ENCODE results near the gene CHGA.

Gene CHGA

DNA sequence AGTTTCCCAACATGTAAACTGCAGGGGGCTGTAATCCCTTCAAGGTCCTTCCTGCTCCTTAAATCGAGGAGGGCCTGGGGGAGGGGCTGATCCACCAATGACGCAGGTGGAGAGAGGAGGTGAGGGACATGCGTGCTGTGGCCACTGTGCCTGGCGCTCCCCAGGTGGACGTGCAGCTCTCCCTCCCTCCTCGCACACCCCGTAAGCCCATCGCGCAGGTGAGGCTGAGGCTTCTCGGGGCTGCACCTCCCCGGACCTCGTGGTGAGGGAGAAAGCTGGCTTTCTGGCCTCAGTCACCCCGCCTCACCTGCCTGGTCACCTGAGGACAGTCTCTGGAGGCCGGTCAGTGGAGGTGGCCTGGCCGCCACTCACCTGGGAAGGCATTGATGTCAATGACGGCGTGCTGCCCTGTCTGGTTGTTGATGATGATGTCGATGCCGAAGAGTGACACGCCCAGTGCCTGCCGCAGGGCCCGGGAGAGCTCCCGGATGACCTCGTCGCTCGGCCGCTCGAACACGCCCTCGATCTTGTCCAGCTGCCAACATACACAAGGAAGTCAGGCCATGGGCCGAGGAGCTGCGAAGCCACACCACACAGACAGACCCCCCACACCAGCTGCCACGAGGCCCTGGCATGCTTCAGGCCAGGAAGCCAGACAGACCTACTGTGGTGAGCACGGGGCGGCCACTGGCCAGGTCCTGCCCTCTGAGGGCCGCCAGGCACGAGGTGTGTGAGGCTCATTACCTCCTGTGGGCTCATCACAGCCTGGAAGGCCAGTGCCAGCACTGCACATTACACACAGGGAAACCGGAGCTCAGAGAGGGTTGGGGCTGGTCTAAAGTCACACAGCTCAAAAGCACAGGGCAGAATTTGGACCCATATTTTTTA lies 23.3 kb downstream of the CHGA start:
- DNase-seq, result no peak

GRCh38 chr14:92946847-92947545 lies 24.0 kb downstream of the CHGA start:
- DNase-seq, result no peak

- DNase-seq, result no peak
Observed at GRCh38 chr14:92948647-92949046, 25.7 kb downstream of the CHGA start.

- DNase-seq, result no peak
Observed at GRCh38 chr14:92949496-92950192, 26.7 kb downstream of the CHGA start.

DNA sequence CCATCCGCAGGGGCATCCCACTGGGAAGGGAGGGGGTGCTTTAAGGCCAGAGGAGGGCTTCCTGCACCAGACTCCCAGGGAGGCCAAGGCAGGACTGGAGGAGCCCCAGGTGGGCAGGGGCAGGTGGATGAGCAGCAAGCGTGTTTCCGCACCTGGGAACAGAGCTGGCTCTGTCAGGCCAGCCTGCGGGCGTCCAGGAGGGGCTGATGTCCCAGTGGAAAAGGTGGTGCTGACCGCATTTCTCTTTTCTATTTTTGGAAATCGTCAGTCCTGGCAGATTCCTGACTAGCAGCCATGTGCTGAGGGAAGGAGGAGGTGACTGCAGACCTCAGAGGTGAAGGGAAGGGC lies 27.2 kb downstream of the CHGA start:
- DNase-seq, result no peak

DNA sequence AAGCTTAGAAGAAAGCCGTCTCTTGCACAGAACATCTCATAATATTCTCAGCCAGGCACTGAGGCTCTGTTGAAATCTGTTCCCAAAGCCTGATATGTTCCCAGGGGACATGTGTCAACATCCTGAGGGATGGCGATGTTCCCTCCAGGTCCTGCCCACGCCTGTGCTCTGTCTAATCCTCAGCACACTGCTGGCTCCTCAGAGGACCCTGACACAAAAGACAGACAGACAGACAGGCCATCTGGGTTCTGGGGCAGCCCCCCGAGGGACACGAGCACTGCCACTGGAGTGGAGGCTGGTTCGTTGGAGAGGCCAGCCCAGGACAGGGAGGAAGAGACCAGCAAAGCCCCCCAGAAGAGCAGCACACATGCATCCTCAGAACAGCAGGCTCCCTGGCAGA lies 27.8 kb downstream of the CHGA start:
- no peak for DNase-seq

DNA sequence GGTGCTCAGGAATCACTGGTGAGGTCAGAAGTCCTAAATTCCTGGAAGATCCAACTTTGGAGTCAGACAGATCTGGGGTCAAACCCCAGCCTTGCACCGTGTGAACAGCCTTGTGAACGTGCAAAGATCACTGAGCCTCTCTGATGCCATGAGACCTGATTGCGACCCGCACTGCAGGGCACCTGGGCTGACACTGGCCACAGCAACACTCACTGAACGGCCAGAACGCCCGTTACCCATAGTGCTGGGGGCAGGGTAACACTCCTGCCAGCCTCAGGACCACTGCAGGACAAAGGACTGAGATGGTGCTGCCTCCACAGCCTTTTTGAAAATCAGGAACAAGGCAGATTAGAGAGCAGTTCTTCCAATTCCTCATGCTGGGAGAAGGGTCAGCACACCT lies 28.3 kb downstream of the CHGA start:
- DNase-seq, result no peak

DNA sequence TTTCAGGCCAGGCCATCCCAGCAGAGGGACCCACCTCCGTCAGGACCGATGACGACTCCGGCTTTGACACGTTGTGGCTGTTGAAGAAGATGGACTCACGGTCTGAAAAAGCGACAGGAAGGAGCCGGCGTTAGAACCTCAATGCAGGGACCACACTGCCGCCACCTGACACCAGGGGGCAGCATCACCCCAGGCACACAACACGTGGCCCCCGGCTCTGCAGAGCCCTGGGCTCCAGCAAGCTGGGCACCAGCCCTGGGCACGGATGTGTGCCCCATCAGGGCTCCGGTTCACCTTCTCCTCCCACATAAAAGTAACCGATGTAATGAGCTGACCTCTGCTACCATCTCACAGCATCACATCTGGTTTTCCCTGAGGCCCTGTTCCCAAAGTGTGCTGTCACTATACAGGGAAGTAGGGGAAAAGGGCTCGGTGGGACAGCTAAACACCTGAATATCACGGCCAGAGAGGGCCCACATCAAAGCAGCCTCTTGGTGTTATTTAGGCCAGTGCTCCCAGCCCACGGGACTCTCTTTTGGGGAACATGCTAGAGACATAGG lies 29.0 kb downstream of the CHGA start:
- peak; percentile 74 for DNase-seq

DNA sequence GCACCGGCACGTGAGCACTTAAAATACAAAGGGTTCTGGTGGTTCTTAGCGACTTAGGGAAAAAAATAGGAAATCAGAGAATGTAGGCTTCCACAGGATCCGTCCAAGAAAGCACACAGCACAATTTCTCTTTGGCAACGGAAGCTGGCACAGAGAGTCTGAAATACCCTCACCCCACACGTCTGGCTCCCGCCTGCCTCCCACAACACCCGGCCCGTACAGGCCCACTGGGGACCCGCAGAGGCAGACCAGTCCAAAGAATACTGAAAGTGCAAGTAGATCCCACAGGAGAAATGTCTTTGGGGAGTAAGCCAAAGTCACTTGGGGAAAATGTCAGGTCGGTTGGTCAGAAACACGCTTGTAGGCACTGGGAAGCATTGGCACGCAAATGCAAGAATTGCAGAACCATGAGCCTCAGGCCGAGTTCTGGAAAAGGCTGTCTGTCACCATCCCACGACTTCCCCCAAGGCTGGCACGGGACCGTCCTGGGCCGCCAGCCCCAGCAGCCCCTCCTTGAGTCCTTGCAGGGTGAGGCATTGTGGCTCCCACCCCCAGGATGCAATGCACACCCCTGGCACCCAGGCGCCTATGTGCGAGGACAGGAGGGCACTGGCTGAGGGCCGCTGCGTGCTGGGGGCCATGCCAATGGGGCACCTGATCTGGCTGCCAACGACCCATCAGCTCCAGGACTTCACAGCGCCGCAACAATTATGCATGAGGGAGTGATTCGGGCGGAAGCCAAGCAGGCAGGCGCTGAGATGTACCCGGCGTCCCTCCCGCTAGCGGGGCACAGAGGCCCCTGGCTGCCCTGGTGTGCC lies 29.7 kb downstream of the CHGA start:
- DNase-seq, result no peak

DNA sequence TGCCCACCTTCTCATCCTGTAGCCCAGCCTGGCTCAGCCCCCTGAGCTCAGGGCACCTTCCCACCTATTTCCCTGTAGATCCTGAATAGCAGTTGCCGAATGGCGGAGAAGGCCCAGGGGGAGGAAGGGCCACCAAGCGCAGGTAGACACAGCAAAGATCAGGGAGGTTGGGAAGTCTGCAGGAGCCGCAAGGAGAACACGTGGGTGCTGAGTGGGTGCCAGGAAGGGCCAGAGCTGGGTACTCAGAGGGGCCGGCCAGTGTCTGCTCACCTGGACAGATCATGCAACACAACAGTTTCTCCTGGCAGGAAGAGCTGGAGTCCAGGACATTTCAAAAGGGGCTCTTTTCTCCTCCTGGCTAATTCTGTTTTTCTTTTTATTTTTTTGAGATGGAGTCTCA lies 30.6 kb downstream of the CHGA start:
- no peak for DNase-seq

GRCh38 chr14:92954933-92955332 lies 32.0 kb downstream of the CHGA start:
- DNase-seq, result peak; percentile 30

- DNase-seq, result peak; percentile 33
Observed at GRCh38 chr14:92955381-92955780, 32.4 kb downstream of the CHGA start.

- peak; percentile 90 for DNase-seq
Observed at GRCh38 chr14:92956961-92957360, 34.0 kb downstream of the CHGA start.

DNA sequence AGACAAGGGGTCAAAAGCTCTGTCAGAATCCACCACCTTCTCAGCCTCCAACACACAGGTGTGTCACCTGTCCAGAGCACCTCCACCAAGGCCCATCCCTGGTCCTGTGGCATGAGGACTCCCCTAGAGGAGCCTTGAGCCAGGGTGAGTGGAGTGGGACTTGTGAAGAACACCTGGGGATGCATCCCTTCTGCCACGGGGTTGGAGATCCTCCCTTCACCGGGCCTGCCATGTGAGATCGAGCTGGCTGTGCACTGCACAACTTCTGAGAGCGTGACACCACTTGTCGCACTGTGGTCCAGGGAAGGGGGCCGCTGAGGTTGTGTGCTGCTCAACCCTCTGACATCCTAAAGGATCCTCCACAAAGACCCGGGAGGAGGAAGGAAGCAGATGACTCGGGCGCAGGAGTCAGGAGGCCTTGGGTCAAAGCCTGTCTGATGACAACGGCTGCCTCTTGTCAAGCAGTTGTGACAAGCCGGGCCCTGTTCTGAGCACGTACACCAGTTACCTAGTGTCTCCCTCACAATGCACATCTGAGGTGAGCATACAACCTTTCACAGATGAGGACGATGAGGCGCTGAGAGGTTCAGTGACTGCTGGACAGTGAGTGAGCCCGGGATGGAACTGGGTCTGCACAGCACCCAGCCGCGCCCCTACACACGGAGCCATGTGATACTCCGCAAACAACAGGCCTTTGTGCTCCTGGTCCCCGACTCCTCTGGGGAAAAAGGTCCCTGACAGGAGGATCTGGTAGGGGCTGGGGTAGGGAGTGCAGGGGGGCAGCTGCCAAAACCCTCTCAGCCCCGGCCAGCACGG lies 35.6 kb downstream of the CHGA start:
- peak; percentile 58 for DNase-seq

DNA sequence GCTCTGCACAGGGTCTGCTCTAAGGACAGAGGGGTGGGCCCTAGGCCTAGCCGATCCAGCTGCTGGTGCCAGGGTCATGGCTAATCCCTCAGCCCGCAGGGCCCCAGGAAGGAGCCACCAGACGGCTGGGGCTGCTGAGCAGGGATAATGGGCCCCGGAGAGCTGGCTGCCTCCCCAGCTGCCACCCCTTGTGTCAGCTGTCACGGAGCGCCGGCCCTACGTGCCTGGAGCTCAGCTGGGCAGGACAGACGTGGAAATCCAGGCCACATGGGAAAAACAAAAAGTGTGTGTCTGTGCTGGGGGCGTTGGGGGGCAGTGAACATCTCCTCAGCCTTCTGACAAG lies 36.2 kb downstream of the CHGA start:
- DNase-seq, result peak; percentile 64

DNA sequence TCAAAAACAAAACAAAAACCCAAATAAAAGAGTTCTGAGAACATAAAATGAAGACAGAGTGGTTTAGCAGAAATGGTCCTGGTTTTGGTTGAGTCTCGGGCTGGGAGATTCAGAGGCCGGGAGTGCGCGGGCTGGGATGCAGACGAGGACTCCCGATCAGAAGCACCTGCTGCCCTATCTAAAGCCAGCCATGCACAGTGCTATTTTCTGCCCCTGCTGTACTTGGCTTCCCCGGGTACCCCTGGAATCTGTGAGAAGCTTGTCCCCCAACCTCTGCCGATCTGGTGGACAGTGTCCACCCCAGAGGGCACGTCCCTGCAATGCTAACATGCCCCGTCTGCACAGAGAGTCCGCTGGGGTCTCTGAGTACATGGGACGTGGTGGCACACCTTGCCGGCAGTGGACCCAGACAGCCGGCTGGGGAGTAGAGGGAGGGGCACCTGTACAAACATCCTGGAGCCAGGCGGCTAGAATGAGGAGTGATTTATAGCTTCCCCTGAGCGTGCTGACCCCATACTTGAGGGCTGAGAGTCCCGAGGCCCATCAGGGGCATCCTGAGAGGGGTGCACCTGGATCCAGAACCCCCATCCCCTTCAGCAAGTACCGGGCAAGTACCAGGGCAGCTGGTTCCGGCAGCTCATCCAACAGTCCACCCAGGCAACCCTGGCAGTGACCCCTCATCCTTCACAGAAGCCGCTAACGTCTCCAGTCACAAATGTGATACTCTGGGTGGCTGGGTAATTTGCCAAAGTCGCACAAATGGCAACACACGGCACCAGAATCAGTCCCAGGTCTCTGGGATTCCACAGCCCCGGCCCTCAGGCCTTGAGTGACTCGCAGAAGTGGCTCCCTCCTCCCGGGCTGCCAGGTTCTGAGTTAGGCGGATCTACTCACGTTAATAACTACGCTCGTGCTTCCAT lies 37.1 kb downstream of the CHGA start:
- DNase-seq, result peak; percentile 47

GRCh38 chr14:92960706-92961566 lies 38.0 kb downstream of the CHGA start:
- peak; percentile 37 for DNase-seq

DNA sequence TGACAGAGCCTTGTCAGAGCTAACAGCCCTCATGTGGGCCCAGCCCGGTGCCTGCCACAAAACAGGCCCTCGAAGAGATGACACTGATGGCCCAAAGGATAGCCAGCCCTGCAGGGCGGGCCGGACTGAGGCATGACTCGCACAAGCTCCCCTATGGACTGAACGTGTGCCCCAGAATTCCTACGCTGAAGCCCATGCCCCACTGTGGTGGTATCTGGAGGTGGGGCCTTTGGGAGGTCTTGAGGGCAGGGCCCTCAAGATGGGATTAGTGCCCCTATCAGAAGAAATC lies 38.6 kb downstream of the CHGA start:
- DNase-seq, result no peak

DNA sequence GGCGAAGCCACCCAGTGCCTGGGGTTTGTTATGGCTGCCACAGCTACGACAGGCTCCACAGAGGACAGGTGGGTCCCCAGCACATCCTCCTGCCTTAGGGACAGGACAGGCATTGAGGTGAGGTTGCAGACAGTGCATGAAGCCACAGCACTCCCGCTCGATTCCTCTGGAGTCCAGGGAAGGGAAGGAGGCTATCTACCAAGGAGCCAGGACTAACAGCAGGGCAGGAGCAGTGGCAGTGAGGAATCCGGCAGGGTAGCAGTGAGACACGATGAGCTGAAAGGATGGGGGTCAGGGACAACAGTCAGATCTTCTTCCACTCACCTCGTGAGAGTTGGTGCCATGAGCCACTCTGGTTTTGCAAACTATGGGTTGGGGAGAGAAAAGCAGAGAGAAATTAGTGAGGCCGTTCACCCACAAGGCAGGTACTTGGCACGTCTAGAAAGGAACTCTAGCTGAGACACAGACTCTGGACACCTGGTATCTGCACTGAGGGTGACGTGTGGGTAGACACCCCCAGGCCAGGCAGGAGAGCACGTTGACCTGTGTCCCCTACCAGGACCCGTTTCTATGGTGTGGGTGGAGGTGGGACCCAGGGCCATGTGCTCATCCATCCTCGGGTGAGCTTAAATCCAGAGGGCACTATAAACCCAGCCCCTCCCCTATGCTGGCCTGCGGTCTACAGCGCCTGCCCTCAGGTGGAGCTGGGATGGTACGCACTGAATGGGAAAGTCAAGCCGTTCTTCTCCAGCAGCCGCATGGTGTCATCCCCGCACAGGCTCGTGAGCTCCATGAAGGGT lies 39.3 kb downstream of the CHGA start:
- no peak for DNase-seq
